ENCODE results near the gene RADX.

The RADX gene

DNA sequence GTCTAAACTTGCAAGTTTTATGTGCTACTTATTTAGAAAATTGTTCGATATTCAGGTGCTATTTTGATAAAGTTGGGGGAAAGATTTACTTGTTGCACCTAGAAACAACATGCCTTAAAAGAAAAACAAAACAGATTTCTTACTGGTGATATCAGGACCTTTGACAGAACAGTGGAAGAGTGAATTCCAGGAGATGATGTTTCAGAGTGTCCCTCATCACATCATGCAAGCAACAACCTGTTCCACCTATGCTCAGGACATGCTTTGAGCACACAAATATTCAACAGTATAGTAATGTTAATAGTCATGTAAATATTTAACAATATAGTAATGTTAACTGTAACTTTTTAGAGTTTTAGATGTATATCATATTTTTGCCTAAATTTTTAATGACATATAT, 90.9 kb downstream of the RADX start:
- in situ Hi-C loops (cut with HindIII; ENCODE audit: low pct_unique_long_range_greater_than_20kb, low sequenced_read_pairs) = no loop called here
- TF ChIP-seq JUND (IDR thresholded peaks at IDR 0.05; ENCODE audit: low read depth) = no peak
- no peak for DNase-seq (ENCODE audit: low read depth in 1 of 2, low spot score in 1 of 2)

DNA sequence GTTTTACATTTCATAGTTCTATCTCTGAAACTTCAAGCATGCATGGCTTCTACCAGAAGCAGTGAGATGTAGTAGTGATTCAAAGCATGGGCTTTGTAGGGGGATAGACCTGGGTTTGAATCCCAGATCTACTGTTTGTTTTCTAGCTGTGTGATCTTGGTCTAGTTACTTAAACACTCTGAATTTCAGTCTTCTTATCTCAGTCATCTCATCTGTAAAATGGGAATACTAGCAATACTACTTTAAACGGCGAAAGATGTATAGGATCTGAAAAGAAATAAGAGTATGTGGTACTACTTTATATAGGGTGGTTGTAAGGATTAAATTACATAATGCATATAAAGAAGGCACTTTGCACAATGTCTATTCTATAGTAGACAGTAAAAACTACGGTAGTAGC, 94.7 kb downstream of the RADX start:
- in situ Hi-C loops (cut with HindIII; ENCODE audit: low pct_unique_long_range_greater_than_20kb, low sequenced_read_pairs) = no loop called here
- no peak for TF ChIP-seq JUND (IDR thresholded peaks at IDR 0.05; ENCODE audit: low read depth)

DNA sequence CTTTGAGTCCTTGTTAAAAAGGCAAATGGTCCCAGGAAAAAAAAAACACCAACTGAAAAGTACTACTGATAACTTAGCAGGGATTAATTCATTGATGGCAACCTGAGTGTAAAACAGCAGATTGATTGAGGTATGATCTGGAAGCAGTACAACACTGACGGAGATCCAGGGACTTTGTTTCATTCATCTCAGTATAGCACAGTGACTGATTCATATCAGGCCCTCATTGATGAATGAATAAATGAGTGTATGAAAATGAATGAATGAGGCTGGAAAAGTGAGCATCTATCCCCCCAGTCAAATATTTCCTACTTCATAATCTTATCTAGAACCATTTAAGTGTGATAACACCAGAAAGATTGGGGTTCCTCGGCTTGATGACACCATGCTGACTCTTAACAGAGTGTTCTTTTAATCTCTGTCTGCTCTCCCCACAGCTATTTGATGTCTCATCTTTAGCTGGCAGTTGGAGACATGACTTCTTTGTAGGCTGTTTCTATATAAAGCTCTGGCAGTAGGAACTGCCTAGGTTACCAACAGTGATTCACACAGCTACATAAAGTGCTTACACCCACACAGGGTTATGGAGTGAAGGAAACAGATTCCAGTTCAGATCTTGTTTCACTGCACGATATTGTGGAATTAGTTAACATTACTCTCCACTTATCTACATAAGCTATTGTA, 96.1 kb downstream of the RADX start:
- in situ Hi-C loops (cut with HindIII; ENCODE audit: low pct_unique_long_range_greater_than_20kb, low sequenced_read_pairs) = no loop called here
- DNase-seq (ENCODE audit: low read depth in 1 of 2, low spot score in 1 of 2) = no peak

More for the DNA sequence above, 94.7 kb downstream of the RADX start:
- DNase-seq (ENCODE audit: low read depth in 1 of 2, low spot score in 1 of 2) = no peak

DNA sequence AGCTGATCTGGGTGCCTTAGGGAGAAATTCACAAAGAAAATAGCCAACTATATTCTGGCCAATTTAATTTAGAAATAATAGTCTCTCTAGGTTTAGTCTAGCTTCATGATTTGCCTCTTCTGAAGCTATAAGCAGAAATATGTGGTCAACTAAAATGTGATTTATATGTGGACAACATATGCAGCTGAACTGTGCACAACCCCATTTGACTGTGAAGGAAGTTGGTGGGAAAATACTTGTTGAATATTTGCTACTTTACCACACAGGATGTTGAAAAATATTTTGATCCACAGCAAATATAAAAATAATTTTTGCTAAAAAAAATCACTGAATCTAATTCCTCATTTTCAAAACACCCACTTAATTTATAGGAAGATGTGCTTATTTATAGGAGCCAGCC, 99.0 kb downstream of the RADX start:
- no peak for DNase-seq (ENCODE audit: low read depth in 1 of 2, low spot score in 1 of 2)
- in situ Hi-C loops (cut with HindIII; ENCODE audit: low pct_unique_long_range_greater_than_20kb, low sequenced_read_pairs) = no loop called here
- no peak for TF ChIP-seq JUND (IDR thresholded peaks at IDR 0.05; ENCODE audit: low read depth)

More for the DNA sequence above, 96.1 kb downstream of the RADX start:
- TF ChIP-seq JUND (IDR thresholded peaks at IDR 0.05; ENCODE audit: low read depth) = no peak

DNA sequence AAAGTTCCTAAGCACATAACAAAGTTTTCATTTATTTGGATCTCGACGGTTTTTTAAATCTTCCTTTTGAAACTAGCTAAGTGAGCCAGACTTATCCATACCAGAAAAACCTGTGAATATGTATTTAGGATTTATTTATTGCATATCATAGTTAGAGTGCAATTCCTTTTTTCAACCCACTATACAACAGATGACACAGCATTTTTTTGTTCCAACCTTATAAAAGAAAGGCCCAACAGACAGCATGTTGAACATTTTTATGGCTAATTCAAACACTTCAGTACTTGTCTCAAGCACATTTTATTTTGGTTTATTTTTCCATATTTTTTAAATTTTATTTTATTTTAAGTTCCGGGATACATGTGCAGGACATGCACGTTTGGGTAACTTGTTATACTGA, 99.6 kb downstream of the RADX start:
- no peak for TF ChIP-seq JUND (IDR thresholded peaks at IDR 0.05; ENCODE audit: low read depth)
- in situ Hi-C loops (cut with HindIII; ENCODE audit: low pct_unique_long_range_greater_than_20kb, low sequenced_read_pairs) = no loop called here
- no peak for DNase-seq (ENCODE audit: low read depth in 1 of 2, low spot score in 1 of 2)

DNA sequence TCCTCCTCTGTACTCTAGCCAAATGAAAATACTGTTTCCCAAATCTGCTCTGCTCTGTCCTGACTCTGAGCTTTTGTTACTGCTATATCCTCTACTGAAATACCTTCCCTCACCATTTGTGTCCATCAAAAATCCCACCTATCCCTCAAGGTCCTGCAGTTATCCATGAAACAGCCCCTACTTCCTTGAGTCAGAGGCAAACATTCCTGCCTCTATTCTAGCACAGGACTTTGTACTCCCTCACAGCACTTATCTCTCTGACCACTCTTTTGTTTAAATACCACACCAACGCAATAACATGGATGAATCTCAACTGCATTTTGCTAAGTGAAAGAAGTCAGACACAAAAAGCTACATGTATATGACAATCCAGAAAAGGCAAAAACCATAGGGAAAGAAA, 104.2 kb downstream of the RADX start:
- DNase-seq (ENCODE audit: low read depth in 1 of 2, low spot score in 1 of 2) = no peak
- no peak for TF ChIP-seq JUND (IDR thresholded peaks at IDR 0.05; ENCODE audit: low read depth)
- in situ Hi-C loops (cut with HindIII; ENCODE audit: low pct_unique_long_range_greater_than_20kb, low sequenced_read_pairs) = no loop called here

DNA sequence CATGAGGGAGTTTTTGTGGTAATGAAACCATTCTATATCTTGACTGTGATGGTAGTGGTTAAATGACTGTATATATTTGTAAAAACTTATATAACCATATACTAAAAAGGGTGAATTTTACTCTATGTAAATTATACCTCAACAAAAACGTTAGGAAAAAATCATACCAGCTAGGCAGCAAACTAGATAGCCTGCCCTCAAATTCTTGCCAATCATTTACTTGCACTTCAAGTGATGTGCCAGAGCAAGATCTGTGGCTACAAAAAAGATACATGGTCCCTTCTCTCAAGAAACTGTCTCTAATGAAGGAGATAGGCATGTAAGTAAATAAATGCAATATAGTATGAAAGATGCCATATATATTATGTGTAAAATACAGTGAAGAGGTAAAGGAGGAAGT, 104.7 kb downstream of the RADX start:
- no peak for TF ChIP-seq JUND (IDR thresholded peaks at IDR 0.05; ENCODE audit: low read depth)
- in situ Hi-C loops (cut with HindIII; ENCODE audit: low pct_unique_long_range_greater_than_20kb, low sequenced_read_pairs) = no loop called here
- no peak for DNase-seq (ENCODE audit: low read depth in 1 of 2, low spot score in 1 of 2)

DNA sequence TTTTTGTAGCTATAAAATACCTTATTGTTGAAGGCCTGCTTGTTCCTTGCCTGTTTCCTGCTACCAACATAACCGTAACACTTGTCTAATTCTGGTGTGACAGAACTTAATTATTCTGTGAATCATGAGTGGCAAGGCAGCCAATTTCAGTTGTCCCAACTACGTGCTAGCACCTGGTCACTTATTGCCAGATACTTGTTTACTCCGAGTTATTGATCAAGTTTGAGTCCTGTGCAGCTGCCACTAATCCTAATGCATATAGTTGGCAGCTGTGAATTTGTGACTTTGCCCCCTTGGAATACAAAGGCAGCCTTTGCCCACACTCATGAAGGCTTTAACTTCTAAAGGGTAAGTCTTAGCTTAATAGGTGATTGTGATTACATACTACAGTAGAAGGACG, 106.9 kb downstream of the RADX start:
- TF ChIP-seq JUND (IDR thresholded peaks at IDR 0.05; ENCODE audit: low read depth) = no peak
- DNase-seq (ENCODE audit: low read depth in 1 of 2, low spot score in 1 of 2) = no peak
- in situ Hi-C loops (cut with HindIII; ENCODE audit: low pct_unique_long_range_greater_than_20kb, low sequenced_read_pairs) = no loop called here

DNA sequence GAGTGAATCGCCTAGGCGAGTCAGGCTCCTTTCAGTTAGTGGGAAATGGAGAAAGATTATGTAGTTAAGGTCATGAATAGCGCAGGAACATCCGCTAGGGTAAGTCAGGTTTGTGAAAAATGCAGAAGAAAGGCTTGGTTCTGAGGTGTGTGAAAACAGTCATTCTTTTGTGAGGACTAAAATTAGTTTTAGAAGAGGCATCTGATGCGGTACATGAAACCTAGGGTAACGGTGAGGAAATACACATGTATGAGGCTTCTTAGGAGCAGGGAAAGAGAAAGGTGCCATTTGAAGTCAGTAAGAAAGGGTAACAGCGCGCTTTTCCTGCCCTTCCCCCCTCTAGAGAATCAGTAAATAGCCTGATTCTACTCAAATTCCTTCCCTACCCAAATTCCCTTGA, 114.2 kb downstream of the RADX start:
- in situ Hi-C loops (cut with HindIII; ENCODE audit: low pct_unique_long_range_greater_than_20kb, low sequenced_read_pairs) = no loop called here
- no peak for TF ChIP-seq JUND (IDR thresholded peaks at IDR 0.05; ENCODE audit: low read depth)
- DNase-seq (ENCODE audit: low read depth in 1 of 2, low spot score in 1 of 2) = no peak

DNA sequence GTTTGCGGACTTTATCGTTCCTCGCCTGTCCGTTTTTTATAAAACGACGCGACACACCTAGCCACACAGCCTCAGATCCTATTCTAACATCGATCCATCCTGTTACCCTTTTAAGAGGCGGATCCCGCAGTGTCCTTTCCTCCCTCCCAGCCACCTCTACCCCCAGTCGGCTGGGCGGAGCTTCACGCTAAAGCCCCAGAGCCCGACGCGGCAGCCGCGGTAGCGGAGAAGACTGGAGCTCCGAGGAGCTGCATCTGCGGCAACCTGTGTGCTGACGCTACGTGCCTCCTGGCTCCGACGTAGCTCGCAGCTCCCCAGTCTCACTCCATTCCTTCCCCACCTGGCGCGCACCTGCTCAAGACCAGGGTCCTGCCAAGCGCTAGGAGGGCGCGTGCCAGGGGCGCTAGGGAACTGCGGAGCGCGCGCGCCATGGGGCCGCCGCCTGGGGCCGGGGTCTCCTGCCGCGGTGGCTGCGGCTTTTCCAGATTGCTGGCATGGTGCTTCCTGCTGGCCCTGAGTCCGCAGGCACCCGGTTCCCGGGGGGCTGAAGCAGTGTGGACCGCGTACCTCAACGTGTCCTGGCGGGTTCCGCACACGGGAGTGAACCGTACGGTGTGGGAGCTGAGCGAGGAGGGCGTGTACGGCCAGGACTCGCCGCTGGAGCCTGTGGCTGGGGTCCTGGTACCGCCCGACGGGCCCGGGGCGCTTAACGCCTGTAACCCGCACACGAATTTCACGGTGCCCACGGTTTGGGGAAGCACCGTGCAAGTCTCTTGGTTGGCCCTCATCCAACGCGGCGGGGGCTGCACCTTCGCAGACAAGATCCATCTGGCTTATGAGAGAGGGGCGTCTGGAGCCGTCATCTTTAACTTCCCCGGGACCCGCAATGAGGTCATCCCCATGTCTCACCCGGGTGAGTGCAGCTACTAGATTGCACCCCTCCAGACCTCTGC, 115.0 kb downstream of the RADX start, which contains the start of gene RNF128:
RNF128 (plus strand) TSS at position 217 of the 953 bp plus-strand sequence; CDS start at position 430, 213 bp downstream.
- no peak for TF ChIP-seq JUND (IDR thresholded peaks at IDR 0.05; ENCODE audit: low read depth)
- in situ Hi-C loops (cut with HindIII; ENCODE audit: low pct_unique_long_range_greater_than_20kb, low sequenced_read_pairs) = no loop called here
- DNase-seq (ENCODE audit: low read depth in 1 of 2, low spot score in 1 of 2) = peak; percentile 50 to 77

DNA sequence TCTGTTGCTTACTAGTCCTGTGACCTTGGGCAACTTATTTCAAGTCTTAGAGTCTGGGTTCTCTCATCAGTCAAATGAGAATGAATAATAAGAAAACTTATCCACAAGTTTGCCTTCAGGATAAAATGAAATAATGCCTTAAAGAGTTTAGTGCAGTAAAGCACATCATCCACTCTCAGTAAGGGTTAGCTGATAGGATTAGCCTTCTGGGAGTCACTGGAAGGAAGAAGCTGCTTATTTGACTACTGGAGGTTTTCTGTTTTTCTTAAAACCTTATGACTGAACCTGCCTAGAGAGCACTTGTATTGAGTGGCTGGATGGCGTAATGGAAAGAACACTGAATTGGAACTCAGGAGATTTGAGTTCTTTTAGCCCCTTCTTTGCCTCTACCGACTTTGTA, 116.6 kb downstream of the RADX start:
- TF ChIP-seq JUND (IDR thresholded peaks at IDR 0.05; ENCODE audit: low read depth) = no peak
- in situ Hi-C loops (cut with HindIII; ENCODE audit: low pct_unique_long_range_greater_than_20kb, low sequenced_read_pairs) = no loop called here
- DNase-seq (ENCODE audit: low read depth in 1 of 2, low spot score in 1 of 2) = no peak

Measured in T47D (cell line).